Mucosa of descending colon (tissue), 3 donors: ENCODE results near the gene SYT17. TPM values are rescaled to one million over a fixed set of nuclear protein-coding genes. Genes with fewer than 3 reads are reported as not detected.

Source experiments
- ATAC-seq: fragments of 200-7000 bp; cut with Tn5 transposase; one replicate; pipeline ENCODE4 v1.9.1; 2020; ENCODE audit warnings: mild to moderate bottlenecking, moderate library complexity
- DNase-seq, 3 donors: peaks; one replicate each; pipeline ENCODE4 v3.0.0-alpha.2; 2020
- H3K36me3 ChIP-seq: fragments of 200-600 bp; one replicate; pipeline ENCODE4 v1.8.0; 2021; ENCODE audit warnings: low read depth, mild to moderate bottlenecking
- H3K4me1 ChIP-seq: fragments of 200-600 bp; one replicate; pipeline ENCODE4 v1.8.0; 2021; ENCODE audit warnings: low read depth, mild to moderate bottlenecking
- H3K4me3 ChIP-seq: fragments of 200-600 bp; one replicate; pipeline ENCODE4 v1.8.0; 2021; ENCODE audit warnings: mild to moderate bottlenecking
- H3K9me3 ChIP-seq: fragments of 200-600 bp; one replicate; pipeline ENCODE4 v1.8.0; 2021; ENCODE audit warnings: mild to moderate bottlenecking
- intact Hi-C, 2 donors: fragments of 100-400 bp; cut with DNase I in 1 of 2; cut with micrococcal nuclease in 1 of 2; formaldehyde crosslinking; loops; one replicate each; pipeline versions ENCODE4 v1.11.0 to v1.11.1; 2022; cut with DNase I, micrococcal nuclease
- total RNA-seq, 3 donors: library from RNA; stranded (reverse); fragmentation: NEBNext Ultra II Directional in 2 of 3; extraction: Animal tissue kit (Norgen Biotek cat#: 25700) in 2 of 3; gene quantifications; one replicate each; pipeline versions ENCODE4 v1.2.1 to v1.2.4, GENCODE V29; 2021 to 2023
- TF ChIP-seq, protein P1 (sequence below): fragments of 200-600 bp; IDR thresholded peaks from one replicate; pipeline ENCODE4 v1.8.0; 2022; ENCODE audit warnings: antibody characterized with exemption, mild to moderate bottlenecking
- donor health status: DM: no; HTN: no; CAD: no; lungs with moderate emphysema.
- donor health status: DM: no; HTN: no; CAD: no.
- donor health status: DM: no; HTN: yes; CAD: no.

The SYT17 gene
- total RNA-seq, 3 donors from 2014 or later, result 4.9 to 13.3 (median 5.9) TPM

- DNase-seq, result no peak
- Histone ChIP-seq H3K4me1 (no peaks in the 10 kb centered on the region), H3K9me3 (no peaks in the 10 kb centered on the region), H3K4me3 (no peak overlapping the region), H3K36me3 (no peaks in the 10 kb centered on the region)
- intact Hi-C loops, result no loop called here
- TF ChIP-seq, protein P1, sequence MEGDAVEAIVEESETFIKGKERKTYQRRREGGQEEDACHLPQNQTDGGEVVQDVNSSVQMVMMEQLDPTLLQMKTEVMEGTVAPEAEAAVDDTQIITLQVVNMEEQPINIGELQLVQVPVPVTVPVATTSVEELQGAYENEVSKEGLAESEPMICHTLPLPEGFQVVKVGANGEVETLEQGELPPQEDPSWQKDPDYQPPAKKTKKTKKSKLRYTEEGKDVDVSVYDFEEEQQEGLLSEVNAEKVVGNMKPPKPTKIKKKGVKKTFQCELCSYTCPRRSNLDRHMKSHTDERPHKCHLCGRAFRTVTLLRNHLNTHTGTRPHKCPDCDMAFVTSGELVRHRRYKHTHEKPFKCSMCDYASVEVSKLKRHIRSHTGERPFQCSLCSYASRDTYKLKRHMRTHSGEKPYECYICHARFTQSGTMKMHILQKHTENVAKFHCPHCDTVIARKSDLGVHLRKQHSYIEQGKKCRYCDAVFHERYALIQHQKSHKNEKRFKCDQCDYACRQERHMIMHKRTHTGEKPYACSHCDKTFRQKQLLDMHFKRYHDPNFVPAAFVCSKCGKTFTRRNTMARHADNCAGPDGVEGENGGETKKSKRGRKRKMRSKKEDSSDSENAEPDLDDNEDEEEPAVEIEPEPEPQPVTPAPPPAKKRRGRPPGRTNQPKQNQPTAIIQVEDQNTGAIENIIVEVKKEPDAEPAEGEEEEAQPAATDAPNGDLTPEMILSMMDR, result no peak
- ATAC-seq, result no peak
These were observed 24.8 kb downstream of the SYT17 start for GRCh38 chr16:19192865-19193264.

DNA sequence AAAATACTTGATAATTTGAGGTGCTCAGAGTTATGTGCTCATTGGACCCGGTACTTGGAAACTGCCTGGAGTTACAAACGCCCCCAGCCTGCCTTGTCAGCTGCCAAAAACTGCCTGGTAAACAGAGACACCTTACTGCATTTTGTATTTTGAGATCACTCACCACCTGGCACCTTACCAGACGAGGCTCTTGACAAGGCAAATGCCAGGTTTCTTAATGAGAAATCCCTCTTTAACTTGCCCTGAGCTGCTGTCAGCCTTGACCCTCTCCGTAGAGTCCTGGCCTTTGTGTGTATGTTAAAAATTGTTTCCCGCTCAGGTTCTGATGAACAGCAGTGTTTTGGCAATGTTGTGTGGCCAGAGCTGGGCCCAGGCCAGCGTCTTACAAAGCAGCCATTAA lies 28.8 kb downstream of the SYT17 start:
- no peaks in the 10 kb centered on the region for H3K4me1 ChIP-seq
- no peak for ATAC-seq
- H3K9me3 ChIP-seq, result peaks cover 4% of the 10 kb centered on the region
- no peaks in the 10 kb centered on the region for H3K36me3 ChIP-seq
- intact Hi-C loops, result no loop called here
- TF ChIP-seq, protein P1, result no peak
- no peak overlapping the region for H3K4me3 ChIP-seq
- DNase-seq, result no peak

DNA sequence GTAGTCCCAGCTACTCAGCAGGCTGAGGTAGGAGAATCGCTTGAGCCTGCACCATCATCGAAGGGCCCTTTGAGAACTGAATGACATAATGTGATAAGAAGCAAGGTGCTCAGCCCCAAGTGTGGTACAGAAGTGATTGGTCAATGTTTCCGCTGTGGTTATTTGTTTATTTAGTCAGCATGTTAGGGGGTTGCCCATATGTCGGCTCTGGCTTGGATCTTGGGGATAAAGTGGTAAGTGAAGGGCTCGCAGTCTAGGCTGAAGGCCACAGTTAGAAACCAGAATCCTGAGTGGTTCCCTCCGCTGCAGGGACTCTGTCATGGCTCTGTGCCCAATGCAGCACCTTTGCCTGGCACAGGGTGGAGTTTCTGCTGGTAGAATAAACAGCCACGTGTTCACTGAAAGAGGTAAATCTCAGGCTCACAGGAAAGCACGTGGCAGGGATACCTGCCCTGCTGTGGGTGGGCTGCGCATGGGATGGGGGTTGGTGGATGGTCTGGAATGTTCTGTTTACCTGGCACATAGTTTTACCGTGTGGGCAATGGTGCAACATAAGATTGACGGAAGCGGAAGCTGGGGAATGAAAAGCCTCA lies 35.4 kb downstream of the SYT17 start:
- intact Hi-C loops, result no loop called here
- Histone ChIP-seq H3K9me3 (peaks cover 4% of the 10 kb centered on the region), H3K4me3 (no peak overlapping the region), H3K36me3 (no peaks in the 10 kb centered on the region), H3K4me1 (no peaks in the 10 kb centered on the region)
- no peak for ATAC-seq
- no peak for DNase-seq
- TF ChIP-seq, protein P1, result no peak

- no peaks in the 10 kb centered on the region for H3K4me1 ChIP-seq
- intact Hi-C loops, result no loop called here
- no peaks in the 10 kb centered on the region for H3K36me3 ChIP-seq
- peaks cover 7% of the 10 kb centered on the region for H3K9me3 ChIP-seq
- TF ChIP-seq, protein P1, result no peak
- ATAC-seq (peak; percentile 56), DNase-seq (no peak)
- no peak overlapping the region for H3K4me3 ChIP-seq
These were observed 42.4 kb downstream of the SYT17 start for GRCh38 chr16:19210280-19210924.

DNA sequence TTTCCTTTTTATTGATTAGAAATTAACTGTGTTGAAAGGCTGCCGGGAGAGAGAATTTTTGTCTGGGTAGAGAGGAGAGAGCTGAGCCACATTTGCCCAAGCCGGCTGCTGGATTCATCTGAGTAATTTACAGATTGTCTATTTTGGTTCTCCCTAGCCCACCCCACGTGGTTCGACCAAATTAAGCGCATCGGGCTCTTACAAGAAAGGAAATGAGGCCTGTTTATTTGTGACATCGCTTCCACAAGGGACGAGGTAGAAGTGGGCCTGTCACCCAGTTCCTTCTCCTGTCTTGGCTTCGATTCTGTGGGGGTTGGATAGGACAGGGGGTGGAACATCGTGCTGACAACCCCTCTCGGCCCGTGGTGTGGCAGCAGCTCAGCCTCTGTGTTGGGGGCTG lies 42.9 kb downstream of the SYT17 start:
- no peak overlapping the region for H3K4me3 ChIP-seq
- no peak for ATAC-seq

More for the DNA sequence above, 42.9 kb downstream of the SYT17 start:
- Histone ChIP-seq H3K36me3 (no peaks in the 10 kb centered on the region), H3K4me1 (no peaks in the 10 kb centered on the region), H3K9me3 (peaks cover 7% of the 10 kb centered on the region)
- intact Hi-C loops, result no loop called here
- DNase-seq, result no peak
- TF ChIP-seq, protein P1, result no peak
